Measurements from ENCODE around the gene KANTR.

KANTR gene, protein sequence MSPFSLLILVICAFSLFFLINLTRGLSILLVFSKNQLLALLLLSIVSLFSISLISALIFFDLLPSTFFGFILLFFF

GRCh38 chrX:53093748-53094581, at the start of gene KANTR:
KANTR (plus strand) TSS chrX:53094142; CDS start chrX:53124273, 30,131 bp downstream.
- DNase-seq (ENCODE audit: low spot score) = peak; percentile 85

GRCh38 chrX:53044995-53045394, 48.9 kb upstream of the KANTR start:
- no peak for DNase-seq (ENCODE audit: low spot score)

DNA sequence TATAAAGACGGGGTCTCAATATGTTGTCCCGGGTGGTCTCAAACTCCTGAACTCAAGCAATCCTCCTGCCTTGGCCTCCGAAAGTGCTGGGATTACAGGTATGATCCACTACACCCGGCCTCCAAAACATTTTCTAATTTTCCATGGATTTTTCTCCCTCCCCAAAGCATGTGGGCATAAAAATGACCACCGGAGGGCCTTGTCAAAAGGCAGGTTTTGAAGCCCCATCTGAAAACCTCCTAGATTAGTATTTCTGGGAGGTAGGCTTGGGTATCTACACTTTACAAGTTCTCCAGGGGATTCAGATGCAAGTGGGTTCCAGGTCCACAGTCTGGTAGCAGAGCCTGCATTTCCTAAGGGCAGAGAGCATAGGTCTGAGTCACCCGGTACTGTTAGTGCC, 46.7 kb upstream of the KANTR start:
- no peak for DNase-seq (ENCODE audit: low spot score)

DNA sequence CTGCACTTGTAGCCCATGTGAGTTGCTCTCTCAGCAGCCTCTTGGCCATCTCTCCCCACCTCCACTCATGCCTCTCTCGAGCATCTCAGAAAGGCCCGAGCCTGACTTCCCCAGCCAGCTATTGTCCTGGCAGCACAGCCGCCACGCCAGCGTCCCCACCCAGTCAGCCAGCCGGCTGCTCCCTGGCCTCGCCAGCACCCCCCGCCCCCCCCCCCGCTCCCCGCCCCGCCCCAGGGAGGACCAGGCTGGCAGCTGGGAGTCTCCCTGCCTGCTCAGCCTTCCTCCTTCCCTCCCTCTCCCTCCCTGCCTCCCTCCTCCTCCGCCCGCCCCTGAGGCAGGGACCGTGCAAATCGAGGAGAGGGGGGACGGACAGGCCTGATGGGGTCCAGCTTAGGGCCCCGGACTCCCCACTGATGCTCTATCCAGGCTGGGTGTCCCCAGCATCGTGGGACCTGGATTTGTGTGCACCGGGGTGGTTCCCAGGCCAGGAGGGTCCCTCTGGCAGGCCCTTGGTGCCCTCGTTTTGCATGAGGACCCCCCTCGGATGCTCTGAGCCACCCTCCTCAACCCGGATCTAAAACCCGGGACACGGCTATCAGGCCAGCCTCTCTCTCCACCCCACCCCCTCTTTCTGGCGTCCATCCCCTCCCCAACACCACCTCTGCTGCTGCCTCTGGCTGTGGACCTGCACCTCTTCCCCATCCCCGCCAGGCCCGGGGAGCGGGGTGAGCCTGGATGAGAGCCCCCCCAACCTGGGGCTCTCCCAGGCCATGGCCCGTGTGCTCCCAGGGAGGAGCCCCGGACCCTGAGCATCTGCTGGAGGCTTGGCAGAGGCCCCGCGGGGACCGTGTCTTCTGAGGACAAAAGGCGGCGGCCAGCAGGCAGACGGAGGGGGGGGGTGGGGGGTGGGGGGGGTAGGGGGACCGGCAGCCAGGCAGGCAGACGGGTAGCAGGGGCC, 45.5 kb upstream of the KANTR start, which contains the start of gene GPR173:
Gene GPR173 (plus strand): TSS at position 621 of the 958 bp plus-strand sequence. CDS start 27,833 bp downstream, outside the sequence.
- peak; percentile 46 for DNase-seq (ENCODE audit: low spot score)

GRCh38 chrX:53049127-53049517, 44.8 kb upstream of the KANTR start:
- DNase-seq (ENCODE audit: low spot score) = no peak

DNA sequence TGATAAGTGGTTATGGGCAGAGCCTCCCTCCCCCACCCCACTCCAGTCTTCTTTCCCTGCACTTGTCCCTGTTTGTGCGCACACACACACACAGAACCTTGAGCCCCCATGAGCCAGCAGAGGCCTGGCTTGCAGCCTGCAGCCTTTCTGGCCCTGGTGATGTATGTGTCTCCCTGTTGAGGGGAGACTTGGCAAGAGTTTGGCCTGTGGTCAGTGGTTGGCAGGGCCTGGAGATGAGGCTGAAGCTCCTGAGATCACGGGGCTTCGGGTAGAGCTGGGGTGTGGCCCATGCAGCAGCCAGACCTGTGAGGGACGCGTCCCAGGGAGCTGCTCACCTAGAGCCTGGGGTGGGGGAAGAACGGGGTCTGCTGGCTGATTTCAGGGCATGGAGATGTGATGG, 43.1 kb upstream of the KANTR start:
- no peak for DNase-seq (ENCODE audit: low spot score)

- DNase-seq (ENCODE audit: low spot score) = no peak
Measured at GRCh38 chrX:53055244-53055849, 38.6 kb upstream of the KANTR start.

DNA sequence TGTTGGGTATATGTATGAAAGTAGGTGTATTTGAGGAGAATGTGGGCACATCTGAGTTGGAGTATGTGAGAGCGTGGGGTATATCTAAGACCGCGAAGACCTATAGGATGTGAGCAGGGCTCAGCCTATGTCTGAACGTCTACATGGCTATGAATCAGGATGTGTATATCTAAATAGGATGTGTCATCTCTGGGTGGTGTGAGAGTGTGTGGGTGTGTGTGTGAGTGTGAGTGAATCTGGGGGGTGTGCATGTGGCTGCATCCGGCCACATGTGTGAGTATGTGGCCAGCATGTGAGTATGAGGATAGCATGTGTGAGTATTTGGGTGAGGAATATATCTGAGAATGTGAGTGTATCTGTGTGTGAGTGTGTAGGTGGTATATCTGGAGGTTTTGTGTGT, 37.6 kb upstream of the KANTR start:
- no peak for DNase-seq (ENCODE audit: low spot score)

GRCh38 chrX:53065104-53065503, 28.8 kb upstream of the KANTR start:
- no peak for DNase-seq (ENCODE audit: low spot score)

GRCh38 chrX:53071064-53071463, 22.9 kb upstream of the KANTR start:
- DNase-seq (ENCODE audit: low spot score) = no peak

- DNase-seq (ENCODE audit: low spot score) = peak; percentile 66
Measured at GRCh38 chrX:53071604-53072417, 22.1 kb upstream of the KANTR start.

DNA sequence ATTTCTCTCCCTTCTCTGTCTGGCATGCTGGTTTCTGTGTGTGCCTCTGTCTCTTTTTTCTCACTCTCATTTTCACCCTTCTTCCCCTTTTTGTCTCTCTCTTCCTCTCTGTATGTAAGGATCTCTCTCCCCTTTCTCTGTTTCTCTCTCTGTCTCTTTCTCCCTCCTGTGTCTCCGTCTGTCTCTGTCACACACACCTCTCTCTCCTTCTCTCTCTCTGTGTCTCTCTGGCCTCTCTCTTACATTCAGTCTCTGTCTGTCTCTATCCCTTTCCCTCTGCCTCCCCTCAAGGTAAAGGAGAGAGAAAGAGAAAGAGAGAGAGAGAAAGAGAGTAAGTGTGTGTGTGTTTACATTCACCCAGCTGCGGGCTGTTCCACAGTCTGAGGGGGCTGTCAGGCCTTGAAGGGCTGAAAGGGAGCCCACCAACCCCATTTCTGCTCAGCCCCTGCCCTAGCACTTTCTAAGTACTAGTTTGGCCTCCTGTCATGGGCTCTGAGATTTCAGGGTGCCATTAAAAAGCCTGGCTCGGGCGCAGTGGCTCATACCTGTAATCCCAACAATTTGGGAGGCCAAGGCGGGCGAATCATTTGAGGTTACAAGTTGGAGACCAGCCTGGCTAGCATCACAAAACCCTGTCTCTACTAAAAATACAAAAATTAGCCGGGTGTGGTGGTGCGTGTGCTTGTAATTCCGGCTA, 21.4 kb upstream of the KANTR start:
- no peak for DNase-seq (ENCODE audit: low spot score)

GRCh38 chrX:53073115-53073586, 20.8 kb upstream of the KANTR start:
- DNase-seq (ENCODE audit: low spot score) = peak; percentile 44

GRCh38 chrX:53075011-53075410, 18.9 kb upstream of the KANTR start:
- DNase-seq (ENCODE audit: low spot score) = no peak

DNA sequence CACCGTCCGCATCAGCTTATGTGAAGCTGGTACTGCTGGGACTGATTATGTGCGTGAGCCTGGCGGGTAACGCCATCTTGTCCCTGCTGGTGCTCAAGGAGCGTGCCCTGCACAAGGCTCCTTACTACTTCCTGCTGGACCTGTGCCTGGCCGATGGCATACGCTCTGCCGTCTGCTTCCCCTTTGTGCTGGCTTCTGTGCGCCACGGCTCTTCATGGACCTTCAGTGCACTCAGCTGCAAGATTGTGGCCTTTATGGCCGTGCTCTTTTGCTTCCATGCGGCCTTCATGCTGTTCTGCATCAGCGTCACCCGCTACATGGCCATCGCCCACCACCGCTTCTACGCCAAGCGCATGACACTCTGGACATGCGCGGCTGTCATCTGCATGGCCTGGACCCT, 17.3 kb upstream of the KANTR start:
- no peak for DNase-seq (ENCODE audit: low spot score)

DNA sequence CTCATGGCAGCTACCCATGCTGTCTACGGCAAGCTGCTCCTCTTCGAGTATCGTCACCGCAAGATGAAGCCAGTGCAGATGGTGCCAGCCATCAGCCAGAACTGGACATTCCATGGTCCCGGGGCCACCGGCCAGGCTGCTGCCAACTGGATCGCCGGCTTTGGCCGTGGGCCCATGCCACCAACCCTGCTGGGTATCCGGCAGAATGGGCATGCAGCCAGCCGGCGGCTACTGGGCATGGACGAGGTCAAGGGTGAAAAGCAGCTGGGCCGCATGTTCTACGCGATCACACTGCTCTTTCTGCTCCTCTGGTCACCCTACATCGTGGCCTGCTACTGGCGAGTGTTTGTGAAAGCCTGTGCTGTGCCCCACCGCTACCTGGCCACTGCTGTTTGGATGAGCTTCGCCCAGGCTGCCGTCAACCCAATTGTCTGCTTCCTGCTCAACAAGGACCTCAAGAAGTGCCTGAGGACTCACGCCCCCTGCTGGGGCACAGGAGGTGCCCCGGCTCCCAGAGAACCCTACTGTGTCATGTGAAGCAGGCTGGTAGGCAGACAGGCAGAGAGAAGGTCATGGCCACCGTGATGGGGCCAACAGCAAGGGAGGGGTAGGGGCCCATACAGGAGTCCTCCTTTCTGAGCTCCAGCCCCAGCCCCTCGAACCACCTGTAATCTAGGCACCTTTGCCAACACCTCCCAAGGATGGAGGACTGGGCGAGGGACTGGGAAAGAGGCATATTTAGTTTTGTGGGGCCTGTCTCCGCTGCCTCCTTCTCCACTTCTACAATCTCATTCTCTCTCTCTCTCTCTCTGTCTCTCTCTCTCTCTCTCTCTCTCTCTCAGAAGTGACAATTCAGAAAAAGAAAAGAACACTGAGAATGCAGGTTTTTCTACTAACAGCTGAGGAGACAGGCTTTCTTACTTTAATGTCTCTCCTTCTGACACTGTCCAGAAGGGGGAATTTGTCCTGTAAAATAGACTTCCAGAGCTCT, 16.4 kb upstream of the KANTR start:
- no peak for DNase-seq (ENCODE audit: low spot score)

- DNase-seq (ENCODE audit: low spot score) = no peak
Measured at GRCh38 chrX:53078943-53079342, 15.0 kb upstream of the KANTR start.

- no peak for DNase-seq (ENCODE audit: low spot score)
Measured at GRCh38 chrX:53080628-53081580, 13.0 kb upstream of the KANTR start.

All from D341Med (cell line).